Measurements from ENCODE around the gene UPP1.

UPP1 gene

DNA sequence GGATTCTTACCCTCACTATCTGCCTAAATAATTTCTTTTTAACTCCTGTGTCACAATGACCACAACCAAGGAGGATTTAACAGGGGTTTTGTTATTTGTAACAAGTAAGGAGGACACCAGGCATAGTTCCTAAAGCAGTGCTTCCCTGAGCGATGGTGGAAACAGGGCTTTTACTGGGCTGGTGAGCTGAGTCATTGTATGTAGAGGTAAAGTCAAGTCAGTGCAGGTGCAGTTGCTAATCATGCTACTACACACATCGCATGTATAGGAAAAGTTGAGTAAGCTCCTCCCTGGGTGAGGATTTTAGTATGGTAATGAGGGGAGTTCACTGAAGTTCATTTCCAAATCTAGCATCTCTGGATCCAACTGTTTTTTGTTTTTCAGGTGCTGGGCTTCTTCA, 59.2 kb downstream of the UPP1 start:
- Histone ChIP-seq H3K4me1 (ENCODE audit: insufficient read depth, poor library complexity, severe bottlenecking) (no peaks in the 10 kb centered on the region), H3K36me3 (ENCODE audit: low read depth) (no peaks in the 10 kb centered on the region), H3K9me3 (ENCODE audit: severe bottlenecking) (no peaks in the 10 kb centered on the region), H3K27ac (ENCODE audit: poor library complexity, severe bottlenecking) (no peak overlapping the region), H3K27me3 (ENCODE audit: insufficient read depth, poor library complexity, severe bottlenecking) (peaks cover 3% of the 10 kb centered on the region), H3K4me3 (ENCODE audit: severe bottlenecking) (no peak overlapping the region)
- TF ChIP-seq, protein P1, sequence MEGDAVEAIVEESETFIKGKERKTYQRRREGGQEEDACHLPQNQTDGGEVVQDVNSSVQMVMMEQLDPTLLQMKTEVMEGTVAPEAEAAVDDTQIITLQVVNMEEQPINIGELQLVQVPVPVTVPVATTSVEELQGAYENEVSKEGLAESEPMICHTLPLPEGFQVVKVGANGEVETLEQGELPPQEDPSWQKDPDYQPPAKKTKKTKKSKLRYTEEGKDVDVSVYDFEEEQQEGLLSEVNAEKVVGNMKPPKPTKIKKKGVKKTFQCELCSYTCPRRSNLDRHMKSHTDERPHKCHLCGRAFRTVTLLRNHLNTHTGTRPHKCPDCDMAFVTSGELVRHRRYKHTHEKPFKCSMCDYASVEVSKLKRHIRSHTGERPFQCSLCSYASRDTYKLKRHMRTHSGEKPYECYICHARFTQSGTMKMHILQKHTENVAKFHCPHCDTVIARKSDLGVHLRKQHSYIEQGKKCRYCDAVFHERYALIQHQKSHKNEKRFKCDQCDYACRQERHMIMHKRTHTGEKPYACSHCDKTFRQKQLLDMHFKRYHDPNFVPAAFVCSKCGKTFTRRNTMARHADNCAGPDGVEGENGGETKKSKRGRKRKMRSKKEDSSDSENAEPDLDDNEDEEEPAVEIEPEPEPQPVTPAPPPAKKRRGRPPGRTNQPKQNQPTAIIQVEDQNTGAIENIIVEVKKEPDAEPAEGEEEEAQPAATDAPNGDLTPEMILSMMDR (IDR thresholded peaks at IDR 0.05; ENCODE audit: poor library complexity, severe bottlenecking), result no peak
- ATAC-seq (ENCODE audit: low read depth) (0 out of 3 replicates have a peak, but pooled peaks have one; percentile 27), DNase-seq (ENCODE audit: low spot score) (no peak)

DNA sequence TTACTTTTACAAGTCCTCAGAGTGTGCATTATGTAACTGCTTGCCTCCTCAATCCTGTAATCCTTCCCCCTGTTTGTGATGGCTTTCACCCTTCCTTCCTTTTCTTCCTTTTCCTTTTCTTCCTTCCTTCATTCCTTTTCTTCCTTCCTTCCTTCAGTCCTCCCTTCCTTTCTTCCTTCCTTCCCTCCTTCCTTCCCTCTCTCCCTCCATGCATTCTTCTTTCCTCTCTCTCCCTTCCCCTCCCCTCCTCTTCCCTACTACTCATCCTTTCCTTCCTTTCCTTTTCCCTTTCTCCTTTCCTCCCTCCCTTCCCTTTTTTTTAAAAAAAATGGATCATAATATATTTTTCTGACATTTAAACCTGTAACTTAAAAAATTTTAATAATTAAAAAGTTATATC, 60.0 kb downstream of the UPP1 start:
- TF ChIP-seq, protein P1 (IDR thresholded peaks at IDR 0.05; ENCODE audit: poor library complexity, severe bottlenecking), result no peak
- ATAC-seq (ENCODE audit: low read depth) (no peak), DNase-seq (ENCODE audit: low spot score) (no peak)
- H3K9me3 ChIP-seq (ENCODE audit: severe bottlenecking), result no peaks in the 10 kb centered on the region
- H3K4me1 ChIP-seq (ENCODE audit: insufficient read depth, poor library complexity, severe bottlenecking), result no peaks in the 10 kb centered on the region
- H3K27ac ChIP-seq (ENCODE audit: poor library complexity, severe bottlenecking), result no peak overlapping the region
- no peaks in the 10 kb centered on the region for H3K36me3 ChIP-seq (ENCODE audit: low read depth)
- no peak overlapping the region for H3K4me3 ChIP-seq (ENCODE audit: severe bottlenecking)
- peaks cover 3% of the 10 kb centered on the region for H3K27me3 ChIP-seq (ENCODE audit: insufficient read depth, poor library complexity, severe bottlenecking)

GRCh38 chr7:48150086-48150485, 61.0 kb downstream of the UPP1 start:
- DNase-seq (ENCODE audit: low spot score), result no peak
- H3K27ac ChIP-seq (ENCODE audit: poor library complexity, severe bottlenecking), result no peak overlapping the region
- H3K9me3 ChIP-seq (ENCODE audit: severe bottlenecking), result no peaks in the 10 kb centered on the region
- ATAC-seq (ENCODE audit: low read depth), result no peak
- TF ChIP-seq, protein P1 (IDR thresholded peaks at IDR 0.05; ENCODE audit: poor library complexity, severe bottlenecking), result no peak
- H3K4me3 ChIP-seq (ENCODE audit: severe bottlenecking), result no peak overlapping the region
- peaks cover 3% of the 10 kb centered on the region for H3K27me3 ChIP-seq (ENCODE audit: insufficient read depth, poor library complexity, severe bottlenecking)
- H3K36me3 ChIP-seq (ENCODE audit: low read depth), result no peaks in the 10 kb centered on the region
- no peaks in the 10 kb centered on the region for H3K4me1 ChIP-seq (ENCODE audit: insufficient read depth, poor library complexity, severe bottlenecking)

GRCh38 chr7:48154792-48155413, 65.8 kb downstream of the UPP1 start:
- H3K4me1 ChIP-seq (ENCODE audit: insufficient read depth, poor library complexity, severe bottlenecking), result no peaks in the 10 kb centered on the region
- TF ChIP-seq, protein P1 (IDR thresholded peaks at IDR 0.05; ENCODE audit: poor library complexity, severe bottlenecking), result peak; percentile 87
- ATAC-seq (ENCODE audit: low read depth) (peak; percentile 91), DNase-seq (ENCODE audit: low spot score) (no peak)
- H3K27ac ChIP-seq (ENCODE audit: poor library complexity, severe bottlenecking), result no peak overlapping the region
- H3K36me3 ChIP-seq (ENCODE audit: low read depth), result no peaks in the 10 kb centered on the region
- H3K4me3 ChIP-seq (ENCODE audit: severe bottlenecking), result no peak overlapping the region
- no peaks in the 10 kb centered on the region for H3K9me3 ChIP-seq (ENCODE audit: severe bottlenecking)
- no peaks in the 10 kb centered on the region for H3K27me3 ChIP-seq (ENCODE audit: insufficient read depth, poor library complexity, severe bottlenecking)
